ENCODE results near the gene SFXN4. TPM values are rescaled to one million over a fixed set of nuclear protein-coding genes. Genes with fewer than 3 reads are reported as not detected.

SFXN4 gene
- total and polyA plus RNA-seq, 2 experiments from 2014 or later = 18.6 to 22.3 TPM

- TF ChIP-seq ZNF462 (CRISPR knock-in tag; IDR thresholded peaks at IDR 0.05) = no peak
- TF ChIP-seq ZNF114 (CRISPR knock-in tag; IDR thresholded peaks at IDR 0.05) = no peak
- no peak for TF ChIP-seq JUNB (IDR thresholded peaks at IDR 0.05; ENCODE audit: unreplicated experiment)
- TF ChIP-seq ETS1 (IDR thresholded peaks at IDR 0.05) = no peak
- TF ChIP-seq POLR2AphosphoS5 (IDR thresholded peaks at IDR 0.05; ENCODE audit: low read depth) = no peak
- TF ChIP-seq NANOG (IDR thresholded peaks at IDR 0.05; ENCODE audit: borderline replicate concordance) = no peak
- TF ChIP-seq CTCF (conservative IDR thresholded peaks at IDR 0.05; ENCODE audit: low read depth in 2 of 2) = no peak
- no peak for TF ChIP-seq ZNF331 (CRISPR knock-in tag; IDR thresholded peaks at IDR 0.05; ENCODE audit: low read depth)
Measured at GRCh38 chr10:119115926-119116325, 49.6 kb downstream of the SFXN4 start (continued).
